Activated CD4-positive, alpha-beta memory T cell treated with anti-CD3 and anti-CD28 coated beads, Interleukin-2, amount 10 ng/mL, durations not matched to agents 7 days and 5 days (primary cell): ENCODE measurements around the gene ERBB4. TPM values are rescaled to one million over a fixed set of nuclear protein-coding genes. Genes with fewer than 3 reads are reported as not detected.

Experiments used
- CTCF ChIA-PET: fragments of 350-600 bp; sonication (Branson Sonifier 250); formaldehyde crosslinking; loops from one replicate; lab custom pipeline; 2021; ENCODE audit warnings: antibody characterized with exemption, inconsistent platforms; lab: Charles Lee
- POLR2A ChIA-PET: fragments of 350-600 bp; sonication (Branson Sonifier 250); formaldehyde crosslinking; loops from one replicate; lab custom pipeline; 2021; ENCODE audit warnings: antibody characterized with exemption; lab: Charles Lee
- DNase-seq: peaks from one replicate; pipeline ENCODE4 v3.0.0-alpha.2; 2020
- H3K27ac Mint-ChIP-seq: one replicate; pipeline ENCODE4 v1.8.0; 2021; ENCODE audit warnings: mild to moderate bottlenecking, mixed read lengths
- H3K27me3 Mint-ChIP-seq: one replicate; pipeline ENCODE4 v1.8.0; 2021; ENCODE audit warnings: mixed read lengths
- H3K36me3 Mint-ChIP-seq: one replicate; pipeline ENCODE4 v1.8.0; 2021; ENCODE audit warnings: low read depth, mixed read lengths
- H3K4me1 Mint-ChIP-seq: one replicate; pipeline ENCODE4 v1.8.0; 2021; ENCODE audit warnings: mixed read lengths
- H3K4me3 Mint-ChIP-seq: one replicate; pipeline ENCODE4 v1.8.0; 2021; ENCODE audit warnings: mild to moderate bottlenecking, mixed read lengths
- H3K9me3 Mint-ChIP-seq: one replicate; pipeline ENCODE4 v1.8.0; 2021; ENCODE audit warnings: mixed read lengths
- total RNA-seq, 2 experiments: library from RNA; stranded (reverse); gene quantifications; one replicate each; pipeline ENCODE4 v1.2.3, GENCODE V29; 2021

ERBB4 gene
- total RNA-seq, 2 experiments from 2014 or later, result not detected

DNA sequence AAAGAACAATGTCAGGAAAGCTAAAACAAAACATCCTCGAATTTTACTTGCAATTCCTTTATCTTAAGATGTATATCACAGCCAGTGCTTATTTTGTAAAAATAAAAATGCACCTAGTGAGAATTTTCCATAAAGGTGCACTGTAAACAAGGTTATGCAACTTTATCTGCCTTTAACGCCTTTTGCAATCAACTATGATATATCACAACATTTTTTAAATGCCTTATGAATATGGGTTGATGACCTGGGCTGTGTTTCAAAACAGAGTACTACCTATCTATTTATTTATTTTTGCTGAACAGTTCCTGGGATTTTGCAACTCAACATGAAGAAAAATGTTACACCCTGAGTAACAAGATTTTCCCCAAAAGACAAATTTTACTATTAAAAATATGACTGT is 1112.4 kb downstream of the ERBB4 start:
- POLR2A ChIA-PET, result no interaction called here
- no peaks in the 10 kb centered on the region for H3K27me3 Mint-ChIP-seq
- no peak for DNase-seq
- H3K4me3 Mint-ChIP-seq, result no peak overlapping the region
- no peaks in the 10 kb centered on the region for H3K4me1 Mint-ChIP-seq
- no peaks in the 10 kb centered on the region for H3K36me3 Mint-ChIP-seq
- CTCF ChIA-PET, result no interaction called here
- H3K27ac Mint-ChIP-seq, result no peak overlapping the region
- H3K9me3 Mint-ChIP-seq, result no peaks in the 10 kb centered on the region

DNA sequence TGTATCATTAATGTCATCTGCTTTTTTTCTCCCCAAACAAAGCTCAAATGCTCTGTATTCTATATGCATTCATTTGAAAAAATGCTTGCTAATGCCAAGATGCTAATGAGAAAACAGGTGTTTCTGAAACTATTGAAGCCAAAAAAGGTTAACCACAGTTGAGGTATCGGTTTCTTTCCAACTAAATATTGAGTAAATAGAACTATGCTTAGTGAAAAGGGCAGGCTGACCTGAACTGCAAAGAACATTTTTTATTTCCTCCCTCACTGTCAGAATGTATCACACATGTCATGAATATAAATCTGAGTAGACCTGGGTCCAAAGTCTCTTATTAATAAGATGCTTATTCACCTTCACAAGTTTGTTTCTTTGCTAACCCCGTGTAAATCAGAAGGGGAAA is 1115.6 kb downstream of the ERBB4 start:
- Mint-ChIP-seq H3K27ac (no peak overlapping the region), H3K36me3 (no peaks in the 10 kb centered on the region), H3K4me1 (no peaks in the 10 kb centered on the region), H3K27me3 (no peaks in the 10 kb centered on the region), H3K9me3 (no peaks in the 10 kb centered on the region), H3K4me3 (no peak overlapping the region)
- POLR2A ChIA-PET, result no interaction called here
- no peak for DNase-seq
- CTCF ChIA-PET, result interaction anchor here (1.3 kb wide), 1 partner anchor 31 kb away, joined by 4 read pairs; no protein-coding TSS in a partner anchor

DNA sequence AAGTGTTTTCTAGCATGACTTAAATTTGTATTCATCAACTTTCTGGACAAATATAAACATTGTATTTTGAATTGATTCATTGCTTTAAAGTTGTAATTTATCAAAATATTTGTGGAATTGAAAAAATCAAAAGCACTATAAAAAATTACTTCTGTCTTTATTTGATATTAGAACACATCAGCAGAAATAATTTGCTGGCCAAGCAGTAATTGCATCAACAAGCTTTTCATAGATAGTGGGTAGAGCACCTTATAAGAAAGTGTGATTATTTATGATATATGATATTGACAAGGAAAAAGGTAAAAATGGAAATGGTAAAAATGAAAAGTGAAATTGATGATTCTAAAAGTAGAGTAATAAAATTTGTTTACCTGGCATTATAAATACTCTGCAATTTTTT is 1121.1 kb downstream of the ERBB4 start:
- H3K36me3 Mint-ChIP-seq, result no peaks in the 10 kb centered on the region
- DNase-seq, result no peak
- POLR2A ChIA-PET, result no interaction called here
- H3K9me3 Mint-ChIP-seq, result no peaks in the 10 kb centered on the region
- H3K4me1 Mint-ChIP-seq, result no peaks in the 10 kb centered on the region
- H3K4me3 Mint-ChIP-seq, result no peak overlapping the region
- CTCF ChIA-PET, result no interaction called here
- H3K27me3 Mint-ChIP-seq, result no peaks in the 10 kb centered on the region
- no peak overlapping the region for H3K27ac Mint-ChIP-seq

DNA sequence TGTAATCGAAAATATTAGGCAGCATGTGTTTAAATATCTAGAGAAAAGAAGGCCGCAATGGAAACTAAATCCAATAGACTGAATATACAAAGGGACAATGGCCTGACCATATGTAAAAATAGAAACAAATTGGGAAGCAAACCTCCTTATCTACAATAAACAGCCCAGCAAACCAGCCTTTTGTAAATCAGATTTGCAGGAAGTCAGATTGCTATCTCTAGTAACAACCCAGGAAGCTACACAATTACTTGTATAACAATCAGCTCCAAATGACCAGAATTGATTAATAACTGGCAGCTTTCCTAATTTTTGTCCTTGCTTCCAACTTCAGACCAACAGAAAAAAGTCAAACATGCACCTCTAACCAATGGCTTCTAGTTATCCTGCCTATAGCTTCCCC is 1122.2 kb downstream of the ERBB4 start:
- DNase-seq, result no peak
- no peaks in the 10 kb centered on the region for H3K9me3 Mint-ChIP-seq
- no peak overlapping the region for H3K27ac Mint-ChIP-seq
- no peaks in the 10 kb centered on the region for H3K36me3 Mint-ChIP-seq
- no peak overlapping the region for H3K4me3 Mint-ChIP-seq
- POLR2A ChIA-PET, result no interaction called here
- no peaks in the 10 kb centered on the region for H3K27me3 Mint-ChIP-seq
- H3K4me1 Mint-ChIP-seq, result no peaks in the 10 kb centered on the region
- CTCF ChIA-PET, result no interaction called here

DNA sequence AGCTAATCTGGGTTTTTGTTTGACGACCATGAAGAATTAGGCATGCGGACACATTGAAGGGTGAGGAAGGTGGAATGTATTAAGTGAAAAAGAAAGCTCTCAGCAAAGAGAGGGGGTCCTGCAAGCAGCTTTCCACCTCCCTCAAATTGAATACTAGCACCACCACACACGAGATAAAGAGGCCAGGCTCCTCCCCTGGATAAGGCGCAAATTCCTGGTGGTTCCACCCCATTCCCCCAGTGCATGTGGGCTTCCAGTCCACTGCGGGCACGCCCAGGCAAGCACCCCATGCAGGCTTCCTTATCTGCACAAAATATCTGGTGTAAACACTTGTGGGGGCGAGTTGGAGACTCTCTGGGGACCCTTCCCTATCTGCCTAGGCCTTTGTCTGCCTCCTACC is 1124.9 kb downstream of the ERBB4 start:
- CTCF ChIA-PET, result no interaction called here
- POLR2A ChIA-PET, result no interaction called here
- DNase-seq, result no peak

DNA sequence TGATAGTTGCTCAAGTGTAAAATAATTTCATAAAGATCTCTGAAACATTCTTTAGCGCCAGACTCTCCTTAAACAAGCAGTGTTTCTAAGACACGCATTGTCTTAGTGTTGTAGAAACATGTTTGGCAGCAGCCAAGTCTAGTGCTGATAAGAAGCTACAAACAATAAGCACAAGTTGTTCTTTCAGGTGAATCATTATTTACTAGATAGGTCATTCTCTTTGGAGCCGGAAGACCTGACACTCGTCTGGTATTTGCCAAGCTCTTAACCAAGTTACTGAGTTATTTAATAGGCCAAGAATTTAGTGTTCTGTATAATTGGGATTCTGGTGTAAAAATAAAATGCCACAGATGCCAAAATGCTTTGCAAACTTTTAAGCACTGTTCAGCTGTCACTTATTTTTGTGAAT is 1130.1 kb downstream of the ERBB4 start:
- DNase-seq, result no peak
- H3K4me1 Mint-ChIP-seq, result no peaks in the 10 kb centered on the region
- no peak overlapping the region for H3K4me3 Mint-ChIP-seq
- H3K36me3 Mint-ChIP-seq, result no peaks in the 10 kb centered on the region
- no peak overlapping the region for H3K27ac Mint-ChIP-seq
- H3K27me3 Mint-ChIP-seq, result no peaks in the 10 kb centered on the region
- ChIA-PET CTCF (no interaction called here), POLR2A (no interaction called here)
- H3K9me3 Mint-ChIP-seq, result no peaks in the 10 kb centered on the region

More for the DNA sequence above, 1124.9 kb downstream of the ERBB4 start:
- Mint-ChIP-seq H3K27me3 (no peaks in the 10 kb centered on the region), H3K36me3 (no peaks in the 10 kb centered on the region), H3K27ac (no peak overlapping the region), H3K4me1 (no peaks in the 10 kb centered on the region), H3K4me3 (no peak overlapping the region), H3K9me3 (no peaks in the 10 kb centered on the region)

DNA sequence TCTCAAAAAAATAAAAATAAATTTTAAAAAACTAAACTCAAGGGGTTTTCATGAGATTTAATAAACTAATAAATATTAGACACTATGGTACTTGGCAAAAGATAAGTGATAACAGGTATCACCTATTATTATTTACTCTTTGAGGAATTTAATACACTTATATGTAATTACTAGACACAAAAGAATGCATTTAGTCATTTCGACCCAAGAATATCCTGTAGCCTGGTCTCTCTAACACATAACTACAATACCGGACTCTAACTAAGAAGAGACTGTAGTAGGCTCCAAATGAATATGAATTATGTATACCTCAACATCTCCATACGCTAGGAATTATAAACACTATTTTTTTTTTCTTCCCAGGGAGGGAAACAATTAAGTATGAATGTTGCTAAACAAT is 1131.5 kb downstream of the ERBB4 start:
- ChIA-PET POLR2A (no interaction called here), CTCF (no interaction called here)
- no peaks in the 10 kb centered on the region for H3K27me3 Mint-ChIP-seq
- no peak overlapping the region for H3K4me3 Mint-ChIP-seq
- no peaks in the 10 kb centered on the region for H3K4me1 Mint-ChIP-seq
- no peaks in the 10 kb centered on the region for H3K36me3 Mint-ChIP-seq
- DNase-seq, result no peak
- no peaks in the 10 kb centered on the region for H3K9me3 Mint-ChIP-seq
- H3K27ac Mint-ChIP-seq, result no peak overlapping the region

DNA sequence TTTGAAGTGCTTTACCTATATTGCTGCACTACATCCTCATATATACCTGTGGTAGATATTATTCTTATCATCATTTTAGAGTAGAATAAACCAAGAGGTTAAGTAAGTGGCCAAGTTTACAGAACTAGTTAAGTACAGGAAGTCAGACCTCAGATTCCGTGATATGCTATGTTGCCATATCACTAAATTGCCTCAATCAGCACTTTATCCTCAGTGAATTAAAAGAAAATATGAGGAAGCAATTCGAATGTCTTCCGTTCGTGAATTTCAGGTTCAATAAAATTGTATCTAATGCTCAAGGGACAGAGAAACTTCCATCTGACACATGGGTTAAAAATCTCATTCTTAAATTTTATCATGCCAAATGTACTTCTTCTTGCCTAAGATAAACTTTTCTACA is 1133.6 kb downstream of the ERBB4 start:
- Mint-ChIP-seq H3K4me1 (no peaks in the 10 kb centered on the region), H3K4me3 (no peak overlapping the region), H3K27me3 (no peaks in the 10 kb centered on the region), H3K9me3 (no peaks in the 10 kb centered on the region), H3K27ac (no peak overlapping the region), H3K36me3 (no peaks in the 10 kb centered on the region)
- POLR2A ChIA-PET, result no interaction called here
- no peak for DNase-seq
- CTCF ChIA-PET, result no interaction called here

DNA sequence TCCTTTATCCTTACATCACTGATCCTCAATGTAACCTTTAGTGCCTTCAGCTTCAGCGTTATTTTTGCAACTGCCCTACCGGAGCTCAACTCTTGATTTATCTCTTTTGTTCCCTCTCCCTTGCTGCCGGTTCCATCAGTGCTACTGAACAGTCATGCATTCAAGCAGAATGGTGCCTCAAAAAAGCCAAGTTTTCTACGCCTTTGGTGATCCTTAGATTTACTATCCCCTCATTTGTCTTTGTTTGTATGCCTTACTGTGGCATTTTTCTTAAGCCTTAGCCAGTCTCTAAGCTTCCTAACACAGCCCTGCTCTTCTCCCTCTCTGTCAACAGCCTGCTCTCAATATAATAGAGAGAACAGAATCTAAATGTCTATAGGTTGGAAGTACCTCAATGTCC is 1134.5 kb downstream of the ERBB4 start:
- Mint-ChIP-seq H3K36me3 (no peaks in the 10 kb centered on the region), H3K4me3 (no peak overlapping the region), H3K27me3 (no peaks in the 10 kb centered on the region), H3K27ac (no peak overlapping the region), H3K9me3 (no peaks in the 10 kb centered on the region), H3K4me1 (no peaks in the 10 kb centered on the region)
- POLR2A ChIA-PET, result no interaction called here
- CTCF ChIA-PET, result no interaction called here
- no peak for DNase-seq

DNA sequence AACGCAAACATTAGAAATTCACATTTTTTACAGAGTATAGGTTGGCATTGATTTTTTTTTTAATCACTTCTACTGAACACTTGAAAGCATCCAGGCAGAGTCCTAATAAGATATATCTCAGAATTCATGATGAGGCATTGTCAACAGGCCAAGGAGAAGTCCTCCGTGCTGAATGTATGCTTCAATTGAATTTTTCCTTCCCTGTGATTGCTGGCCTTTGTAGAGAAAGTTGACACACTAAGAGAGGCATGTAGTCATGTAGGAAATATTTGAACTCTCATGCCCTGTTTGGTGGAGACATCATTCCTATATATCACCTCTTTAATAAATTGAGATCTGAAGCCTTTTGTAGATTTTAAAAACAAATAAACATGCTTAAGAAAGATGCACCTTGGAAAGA is 1137.3 kb downstream of the ERBB4 start:
- Mint-ChIP-seq H3K27ac (no peak overlapping the region), H3K36me3 (no peaks in the 10 kb centered on the region), H3K9me3 (no peaks in the 10 kb centered on the region), H3K4me1 (no peaks in the 10 kb centered on the region), H3K27me3 (no peaks in the 10 kb centered on the region), H3K4me3 (no peak overlapping the region)
- CTCF ChIA-PET, result no interaction called here
- POLR2A ChIA-PET, result no interaction called here
- DNase-seq, result no peak

DNA sequence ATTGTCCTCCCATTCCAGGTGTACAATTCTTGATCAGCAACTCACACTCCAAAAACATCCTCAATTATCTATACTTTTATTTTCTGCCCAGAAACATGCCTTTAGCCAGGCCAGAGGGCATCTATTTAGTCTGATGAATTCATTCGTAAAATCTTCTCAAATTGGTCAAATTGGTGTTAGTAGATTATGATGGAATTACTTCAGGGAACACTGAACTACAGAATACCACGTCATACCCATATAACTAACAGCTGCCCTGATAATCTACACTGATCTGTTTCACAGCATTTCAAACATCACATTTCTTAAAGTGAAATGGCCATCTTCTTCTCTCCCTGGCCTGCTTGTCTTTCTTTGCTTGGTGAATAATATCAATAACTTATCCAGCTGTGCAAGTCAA is 1140.8 kb downstream of the ERBB4 start:
- no peak for DNase-seq
- Mint-ChIP-seq H3K4me3 (no peak overlapping the region), H3K27me3 (no peaks in the 10 kb centered on the region), H3K4me1 (no peaks in the 10 kb centered on the region), H3K36me3 (no peaks in the 10 kb centered on the region), H3K9me3 (no peaks in the 10 kb centered on the region), H3K27ac (no peak overlapping the region)
- CTCF ChIA-PET, result no interaction called here
- POLR2A ChIA-PET, result no interaction called here

DNA sequence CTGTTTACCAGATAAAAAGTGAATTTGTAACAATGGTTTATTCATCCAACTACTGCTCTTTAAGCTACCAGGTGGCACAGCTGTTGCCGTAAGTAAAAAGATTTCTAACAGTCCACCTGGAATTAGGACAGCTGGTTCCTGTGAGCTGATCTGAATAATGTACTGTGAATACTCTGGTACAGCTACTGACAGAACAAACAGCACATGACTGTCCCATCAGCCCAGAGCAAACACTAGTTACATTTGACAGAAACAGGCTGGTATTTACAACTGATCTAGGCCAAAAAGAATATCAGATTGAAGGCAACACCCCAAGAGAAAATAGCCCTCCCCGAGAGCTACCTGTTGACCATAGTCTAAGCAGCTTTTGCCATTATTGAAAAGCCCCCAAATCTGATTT is 1141.8 kb downstream of the ERBB4 start:
- no peak for DNase-seq
- no peaks in the 10 kb centered on the region for H3K36me3 Mint-ChIP-seq

DNA sequence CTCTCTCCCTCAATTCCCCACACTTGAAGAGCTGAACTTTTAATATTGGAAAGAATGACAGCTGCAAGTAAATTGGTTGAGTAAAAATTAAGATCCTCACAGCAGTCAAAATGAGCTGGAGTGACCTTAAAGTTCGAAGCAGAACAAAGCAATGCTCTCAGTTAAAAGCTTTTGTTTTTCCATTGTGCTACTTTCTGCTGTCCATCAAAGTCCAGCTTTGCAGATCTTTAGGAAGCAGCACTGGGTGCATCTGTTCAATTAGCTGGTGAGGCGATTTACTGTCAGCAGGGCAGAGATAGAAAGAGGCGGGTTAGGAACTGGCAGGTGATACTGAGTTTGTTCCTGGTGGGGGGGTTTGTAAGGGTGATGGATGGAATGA is 1147.4 kb downstream of the ERBB4 start:
- H3K36me3 Mint-ChIP-seq, result no peaks in the 10 kb centered on the region

More for the DNA sequence above, 1141.8 kb downstream of the ERBB4 start:
- no peak overlapping the region for H3K27ac Mint-ChIP-seq
- H3K4me3 Mint-ChIP-seq, result no peak overlapping the region
- ChIA-PET POLR2A (no interaction called here), CTCF (no interaction called here)
- H3K9me3 Mint-ChIP-seq, result no peaks in the 10 kb centered on the region
- no peaks in the 10 kb centered on the region for H3K27me3 Mint-ChIP-seq
- no peaks in the 10 kb centered on the region for H3K4me1 Mint-ChIP-seq

DNA sequence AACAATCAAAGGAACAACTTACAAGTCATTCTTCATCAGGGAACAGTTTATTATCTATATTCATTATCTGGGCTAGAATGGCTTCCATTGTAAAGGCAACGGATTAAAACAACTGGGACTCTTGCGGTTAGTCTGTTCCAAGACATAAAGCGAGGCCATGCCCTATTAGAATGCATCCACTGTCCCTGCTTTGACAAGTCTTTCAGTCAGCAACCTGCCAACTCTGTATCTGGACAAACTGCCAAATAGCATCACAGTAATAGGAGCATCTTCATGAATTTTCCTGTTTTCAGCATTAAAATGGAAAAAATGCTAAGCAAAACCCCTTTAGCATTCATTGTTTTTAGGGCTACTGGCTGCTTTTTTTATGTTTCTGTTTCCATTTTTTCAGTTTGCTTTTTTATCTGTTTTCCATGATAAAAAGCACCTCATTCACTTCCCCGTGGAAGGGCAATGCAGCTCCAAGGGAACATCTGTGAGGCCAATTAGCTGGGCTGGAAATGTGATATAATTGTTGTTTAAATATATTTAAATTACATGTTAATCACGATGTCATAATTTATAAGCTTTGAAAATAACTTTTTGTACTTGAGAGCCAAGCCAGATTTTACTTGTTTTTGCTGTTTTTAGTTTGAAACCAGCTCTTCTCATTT is 1147.9 kb downstream of the ERBB4 start:
- no peak for DNase-seq
- ChIA-PET POLR2A (no interaction called here), CTCF (no interaction called here)
- no peak overlapping the region for H3K4me3 Mint-ChIP-seq
- no peaks in the 10 kb centered on the region for H3K36me3 Mint-ChIP-seq
- no peaks in the 10 kb centered on the region for H3K27me3 Mint-ChIP-seq
- no peak overlapping the region for H3K27ac Mint-ChIP-seq
- no peaks in the 10 kb centered on the region for H3K9me3 Mint-ChIP-seq
- no peaks in the 10 kb centered on the region for H3K4me1 Mint-ChIP-seq

More for the DNA sequence above, 1147.4 kb downstream of the ERBB4 start:
- CTCF ChIA-PET, result no interaction called here
- no peaks in the 10 kb centered on the region for H3K9me3 Mint-ChIP-seq
- H3K27me3 Mint-ChIP-seq, result no peaks in the 10 kb centered on the region
- POLR2A ChIA-PET, result no interaction called here
- H3K4me1 Mint-ChIP-seq, result no peaks in the 10 kb centered on the region
- no peak for DNase-seq
- H3K27ac Mint-ChIP-seq, result no peak overlapping the region
- H3K4me3 Mint-ChIP-seq, result no peak overlapping the region
